Stomach (tissue), 9 donors: ENCODE results near the gene PPIL6. TPM values are rescaled to one million over a fixed set of nuclear protein-coding genes. Genes with fewer than 3 reads are reported as not detected.

ENCODE experiments used
- DNase-seq, 2 donors: peaks; one replicate each; pipeline versions ENCODE4 v3.0.0 to v3.0.0-alpha.2; 2013 to 2019
- H3K27ac ChIP-seq, 5 donors: fragments of 200-600 bp in 4 of 5; sonication (generic) in 4 of 5; one replicate each; pipeline ENCODE4 v1.5.1; 2013 to 2019; ENCODE audit warnings: mild to moderate bottlenecking in 1 of 5, moderate library complexity in 1 of 5
- H3K27me3 ChIP-seq, 3 donors: fragments of 200-600 bp; sonication (generic); one replicate each; pipeline ENCODE4 v1.5.1; 2017 to 2019; ENCODE audit warnings: mixed run types in 1 of 3
- H3K36me3 ChIP-seq, 4 donors: fragments of 200-600 bp; sonication (generic); 1 replicate in 3 of 4; 2 replicates in 1 of 4; pipeline ENCODE4 v1.5.1; 2016 to 2019
- H3K4me1 ChIP-seq, 4 donors: fragments of 200-600 bp; sonication (generic); one replicate each; pipeline ENCODE4 v1.5.1; 2016 to 2019
- H3K4me3 ChIP-seq, 4 donors: fragments of 200-600 bp; sonication (generic) in 3 of 4; one replicate each; pipeline ENCODE4 v1.5.1; 2016 to 2019; ENCODE audit warnings: mild to moderate bottlenecking in 1 of 4
- H3K9me3 ChIP-seq, 4 donors: fragments of 200-600 bp; sonication (generic); one replicate each; pipeline ENCODE4 v1.5.1; 2016 to 2019
- EP300 ChIP-seq: sonication (generic); formaldehyde crosslinking; IDR thresholded peaks from one replicate; pipeline ENCODE4 v1.6.1; 2017; ENCODE audit warnings: antibody characterized with exemption
- POLR2A ChIP-seq, 4 donors: fragments of 450-650 bp; IDR thresholded peaks; one replicate each; pipeline ENCODE4 v1.6.1; 2016; ENCODE audit warnings: antibody characterized with exemption in 4 of 4, control low read depth in 2 of 4, mild to moderate bottlenecking in 1 of 4, moderate library complexity in 1 of 4
- POLR2AphosphoS5 ChIP-seq, 3 donors: sonication (generic); formaldehyde crosslinking; IDR thresholded peaks; one replicate each; pipeline ENCODE4 v1.6.1; 2016; ENCODE audit warnings: antibody characterized with exemption in 3 of 3
- WGBS, 5 donors: extraction: QIAGEN DNeasy Blood & Tissue Kit in 3 of 5; methylation state at CpG; one replicate each; pipeline versions ENCODE4 v1.1.5 to v1.1.7; 2013 to 2018; 5-methylcytosine and 5-hydroxymethylcytosine counted together
- intact Hi-C: fragments of 100-400 bp; cut with DNase I; formaldehyde crosslinking; loops from one replicate; pipeline ENCODE4 v1.15.1; 2023; ENCODE audit warnings: low total_unique reads
- polyA plus RNA-seq, 3 donors: library from polyadenylated mRNA; stranded (reverse); fragments of 200-250 nt; gene quantifications; one replicate each; pipeline ENCODE4 v1.2.3, GENCODE V29; 2013
- total RNA-seq, 5 donors: library from RNA; depleted of rRNA; stranded (reverse); fragments of >200 nt; gene quantifications; one replicate each; pipeline versions ENCODE4 v1.1.0 to v1.2.3, GENCODE V29; 2014 to 2016
- TF ChIP-seq, protein P1 (sequence below), 7 experiments: fragments of 450-650 bp in 4 of 7; fragments of 200-600 bp in 3 of 7; sonication (generic) in 3 of 7; IDR thresholded peaks; one replicate each; pipeline ENCODE4 v1.5.1; 2016 to 2019; ENCODE audit warnings: antibody characterized with exemption in 7 of 7, control low read depth in 2 of 7, mild to moderate bottlenecking in 1 of 7
- donor health status: healthy with polysubstance abuse.
- donor health status: Bipolar disorder and iron deficiency.
- donor health status: healthy.

Gene PPIL6
- total and polyA plus RNA-seq, 8 donors = 1.0 to 8.6 (median 3.0) TPM; not detected in 2

DNA sequence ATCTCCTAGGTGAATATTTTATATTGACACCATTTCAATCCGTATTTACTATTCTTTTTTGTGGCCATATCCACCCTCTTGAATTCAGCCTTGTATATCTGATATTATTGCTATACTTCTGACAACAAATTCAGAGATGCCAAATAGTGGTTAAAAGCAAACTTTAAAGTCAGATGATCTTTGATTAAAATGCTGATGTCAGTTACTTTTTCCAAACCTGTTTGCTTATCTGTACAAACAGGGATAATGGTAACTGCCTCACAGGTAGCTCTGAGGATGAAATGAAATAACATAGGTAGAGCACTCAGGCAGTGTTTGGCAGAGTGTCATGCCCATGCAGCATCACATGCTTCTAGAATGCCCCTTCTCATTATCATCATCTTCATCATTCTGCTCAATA is 19.2 kb downstream of the PPIL6 start:
- Histone ChIP-seq H3K27ac (no peak overlapping the region), H3K4me3 (no peak overlapping the region), H3K27me3 (no peaks in the 10 kb centered on the region), H3K4me1 (peaks cover 0 to 9% (median 0%) of the 10 kb centered on the region in 4 donors), H3K36me3 (no peaks in the 10 kb centered on the region), H3K9me3 (no peaks in the 10 kb centered on the region)
- WGBS, 5 donors = 53 to 89% (median 66%) methylated on average over 1 of the region's 1 CpG
- TF ChIP-seq POLR2AphosphoS5 (IDR thresholded peaks at IDR 0.05) = no peak
- TF ChIP-seq, protein P1, sequence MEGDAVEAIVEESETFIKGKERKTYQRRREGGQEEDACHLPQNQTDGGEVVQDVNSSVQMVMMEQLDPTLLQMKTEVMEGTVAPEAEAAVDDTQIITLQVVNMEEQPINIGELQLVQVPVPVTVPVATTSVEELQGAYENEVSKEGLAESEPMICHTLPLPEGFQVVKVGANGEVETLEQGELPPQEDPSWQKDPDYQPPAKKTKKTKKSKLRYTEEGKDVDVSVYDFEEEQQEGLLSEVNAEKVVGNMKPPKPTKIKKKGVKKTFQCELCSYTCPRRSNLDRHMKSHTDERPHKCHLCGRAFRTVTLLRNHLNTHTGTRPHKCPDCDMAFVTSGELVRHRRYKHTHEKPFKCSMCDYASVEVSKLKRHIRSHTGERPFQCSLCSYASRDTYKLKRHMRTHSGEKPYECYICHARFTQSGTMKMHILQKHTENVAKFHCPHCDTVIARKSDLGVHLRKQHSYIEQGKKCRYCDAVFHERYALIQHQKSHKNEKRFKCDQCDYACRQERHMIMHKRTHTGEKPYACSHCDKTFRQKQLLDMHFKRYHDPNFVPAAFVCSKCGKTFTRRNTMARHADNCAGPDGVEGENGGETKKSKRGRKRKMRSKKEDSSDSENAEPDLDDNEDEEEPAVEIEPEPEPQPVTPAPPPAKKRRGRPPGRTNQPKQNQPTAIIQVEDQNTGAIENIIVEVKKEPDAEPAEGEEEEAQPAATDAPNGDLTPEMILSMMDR (IDR thresholded peaks at IDR 0.05) = no peak
- no peak for TF ChIP-seq EP300
- TF ChIP-seq POLR2A (IDR thresholded peaks at IDR 0.05) = no peak
- no peak for DNase-seq
- intact Hi-C loops = no loop called here

DNA sequence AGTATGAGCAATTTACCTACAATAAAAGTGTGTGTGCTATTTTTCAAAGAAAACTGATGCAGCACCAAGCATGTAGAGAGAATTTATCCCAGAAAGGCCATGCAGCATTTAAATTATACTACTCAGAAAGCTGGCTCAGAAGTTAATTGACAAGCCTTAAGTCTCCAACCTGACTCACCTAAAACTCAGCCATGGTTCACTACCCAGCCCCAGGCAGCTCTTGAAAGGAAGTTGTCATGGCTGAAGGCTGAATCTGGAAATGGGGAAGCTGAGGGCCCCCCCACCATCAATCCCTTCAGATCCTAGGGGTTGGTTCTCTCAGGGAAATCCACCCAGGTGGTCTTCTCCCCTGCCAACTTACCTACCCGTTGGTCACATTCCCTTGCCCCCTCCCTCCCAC is 19.7 kb downstream of the PPIL6 start:
- no peak overlapping the region for H3K27ac ChIP-seq
- no peaks in the 10 kb centered on the region for H3K36me3 ChIP-seq
- no peak for DNase-seq
- H3K4me3 ChIP-seq = no peak overlapping the region
- H3K27me3 ChIP-seq = no peaks in the 10 kb centered on the region
- intact Hi-C loops = no loop called here
- peaks cover 0 to 9% (median 0%) of the 10 kb centered on the region in 4 donors for H3K4me1 ChIP-seq
- no peaks in the 10 kb centered on the region for H3K9me3 ChIP-seq
- WGBS, 5 donors = 32 to 70% (median 44%) methylated on average over 1 of the region's 1 CpG
- TF ChIP-seq POLR2AphosphoS5 (IDR thresholded peaks at IDR 0.05) = no peak
- no peak for TF ChIP-seq EP300
- TF ChIP-seq, protein P1 (IDR thresholded peaks at IDR 0.05) = no peak
- no peak for TF ChIP-seq POLR2A (IDR thresholded peaks at IDR 0.05)

DNA sequence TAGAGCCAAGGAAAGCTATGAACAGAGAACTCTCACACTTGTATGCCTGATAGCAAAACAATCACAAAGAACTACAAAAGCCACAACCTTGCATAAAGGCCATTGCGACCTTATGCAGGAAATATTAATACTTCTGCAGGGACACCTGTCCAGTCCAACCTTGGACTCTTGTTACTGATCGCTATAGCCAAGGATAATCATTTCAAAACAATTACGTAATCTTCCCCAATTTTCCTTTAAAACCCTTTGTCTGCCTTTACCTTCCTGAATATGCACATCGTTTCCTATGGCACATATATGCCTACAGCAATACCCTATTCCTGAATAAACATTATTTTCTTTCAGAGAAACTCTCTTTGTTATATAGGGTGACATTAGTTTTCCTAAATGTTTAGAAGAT is 22.8 kb downstream of the PPIL6 start:
- Histone ChIP-seq H3K4me1 (no peaks in the 10 kb centered on the region), H3K4me3 (no peak overlapping the region), H3K27ac (no peak overlapping the region), H3K9me3 (no peaks in the 10 kb centered on the region), H3K27me3 (no peaks in the 10 kb centered on the region), H3K36me3 (no peaks in the 10 kb centered on the region)
- no peak for DNase-seq
- intact Hi-C loops = no loop called here
- TF ChIP-seq EP300 (no peak), POLR2A (IDR thresholded peaks at IDR 0.05) (no peak), POLR2AphosphoS5 (IDR thresholded peaks at IDR 0.05) (no peak)
- TF ChIP-seq, protein P1 (IDR thresholded peaks at IDR 0.05) = no peak
- 92 to 97% (median 95%) methylated on average over 4 of the region's 4 CpGs for WGBS, 5 donors

DNA sequence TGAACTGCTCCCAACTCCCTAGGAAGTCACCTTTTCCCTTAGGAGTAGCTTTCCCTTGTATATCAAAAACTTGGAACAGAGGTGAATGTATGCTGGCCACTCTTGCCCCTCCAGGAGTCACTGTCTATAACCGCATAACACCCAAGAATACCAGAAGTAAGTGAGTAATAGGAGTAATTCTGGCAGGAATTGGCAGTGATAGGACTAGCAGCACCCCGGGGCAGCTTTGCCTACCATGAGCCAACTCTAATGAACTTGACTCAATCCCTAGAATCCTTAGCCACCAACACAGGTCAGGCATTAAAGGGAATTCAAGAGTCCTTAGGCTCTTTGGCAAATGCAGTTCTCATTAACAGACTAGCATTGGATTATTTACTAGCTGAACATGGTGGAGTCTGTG is 29.4 kb downstream of the PPIL6 start:
- no peak for DNase-seq
- 81 to 96% (median 90%) methylated on average over 2 of the region's 2 CpGs for WGBS, 5 donors
- H3K27me3 ChIP-seq = no peaks in the 10 kb centered on the region
- no peak overlapping the region for H3K4me3 ChIP-seq
- H3K4me1 ChIP-seq = no peaks in the 10 kb centered on the region
- no peaks in the 10 kb centered on the region for H3K9me3 ChIP-seq
- TF ChIP-seq POLR2A (IDR thresholded peaks at IDR 0.05) (no peak), EP300 (no peak), POLR2AphosphoS5 (IDR thresholded peaks at IDR 0.05) (no peak)
- TF ChIP-seq, protein P1 (IDR thresholded peaks at IDR 0.05) = no peak
- no peaks in the 10 kb centered on the region for H3K36me3 ChIP-seq
- no peak overlapping the region for H3K27ac ChIP-seq
- intact Hi-C loops = no loop called here
